ENCODE results near the gene OR14A2. TPM values are rescaled to one million over a fixed set of nuclear protein-coding genes. Genes with fewer than 3 reads are reported as not detected.
A peak's percentile ranks its signal among the peaks of the same experiment; 100 is the strongest.
"Not testable (repeated sequence)": the region's sequence is repeated elsewhere in the genome, so short reads cannot be mapped to it uniquely, and the experiment has no call there.

Gene OR14A2
- total RNA-seq, 1 donor from 2014 or later: not detected

GRCh38 chr1:247721222-247721621, 26.7 kb downstream of the OR14A2 start:
- no peak overlapping the region for H3K4me3 ChIP-seq (ENCODE audit: low read depth, low read length)
- FAIRE-seq (no peak), DNase-seq (ENCODE audit: low read depth) (no peak)
- no peaks in the 10 kb centered on the region for H3K36me3 ChIP-seq (ENCODE audit: control insufficient read depth, insufficient read depth, low read length)
- H3K27me3 ChIP-seq (ENCODE audit: control insufficient read depth, insufficient read depth, low read length): no peaks in the 10 kb centered on the region
- TF ChIP-seq CTCF (IDR thresholded peaks at IDR 0.05; ENCODE audit: insufficient read depth, low read length, severe bottlenecking): no peak

GRCh38 chr1:247716546-247716945, 31.4 kb downstream of the OR14A2 start, which contains the start of gene OR6F1:
TSS of gene OR6F1 (minus strand) at chr1:247716646. CDS start at chr1:247712755, 3,891 bp downstream.
- FAIRE-seq (no peak), DNase-seq (ENCODE audit: low read depth) (no peak)
- no peak within 1 kb of the TSS for H3K4me3 ChIP-seq (ENCODE audit: low read depth, low read length)
- no peaks in the 10 kb centered on the region for H3K27me3 ChIP-seq (ENCODE audit: control insufficient read depth, insufficient read depth, low read length)
- TF ChIP-seq CTCF (IDR thresholded peaks at IDR 0.05; ENCODE audit: insufficient read depth, low read length, severe bottlenecking): no peak
- H3K36me3 ChIP-seq (ENCODE audit: control insufficient read depth, insufficient read depth, low read length): no peaks in the 10 kb centered on the region

DNA sequence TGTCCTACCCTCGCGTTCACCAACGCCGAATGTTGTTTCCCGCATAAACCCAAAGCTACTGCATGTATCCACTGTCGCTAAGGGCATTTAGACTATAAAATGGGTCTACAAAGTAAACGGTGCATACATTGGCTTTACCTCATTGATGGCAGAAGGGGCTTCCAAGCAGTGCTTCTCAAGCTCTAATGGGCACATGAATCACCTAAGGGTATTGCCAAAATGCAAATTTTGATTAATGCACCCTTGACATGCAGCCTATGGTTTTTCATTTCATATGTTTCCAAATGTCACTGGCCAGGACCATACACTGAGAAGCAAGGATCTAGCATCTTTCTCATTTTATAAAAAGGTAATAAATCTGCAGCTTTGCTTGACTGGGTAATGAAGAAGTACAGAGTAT, 34.2 kb downstream of the OR14A2 start:
- FAIRE-seq (no peak), DNase-seq (ENCODE audit: low read depth) (no peak)
- no peak for TF ChIP-seq CTCF (IDR thresholded peaks at IDR 0.05; ENCODE audit: insufficient read depth, low read length, severe bottlenecking)
- Histone ChIP-seq H3K4me3 (ENCODE audit: low read depth, low read length) (no peak overlapping the region), H3K36me3 (ENCODE audit: control insufficient read depth, insufficient read depth, low read length) (no peaks in the 10 kb centered on the region), H3K27me3 (ENCODE audit: control insufficient read depth, insufficient read depth, low read length) (no peaks in the 10 kb centered on the region)

DNA sequence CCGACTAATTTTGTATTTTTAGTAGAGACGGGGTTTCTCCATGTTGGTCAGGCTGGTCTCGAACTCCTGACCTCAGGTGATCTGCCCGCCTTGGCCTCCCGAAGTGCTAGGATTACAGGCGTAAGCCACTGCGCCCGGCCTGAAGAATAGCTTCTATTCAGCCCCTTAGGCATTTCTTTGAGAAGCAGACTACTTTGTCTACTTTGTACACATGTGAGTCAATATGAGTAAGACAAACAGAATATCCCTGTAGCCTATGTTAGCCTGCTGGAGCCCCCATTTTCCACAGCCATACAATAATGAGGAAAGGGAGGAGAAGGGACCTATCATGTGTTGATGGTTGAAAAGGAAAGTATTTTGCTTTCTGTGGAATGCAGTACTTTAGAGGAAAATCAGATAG, 37.3 kb downstream of the OR14A2 start:
- not testable (repeated sequence) for H3K27me3 ChIP-seq (ENCODE audit: control insufficient read depth, insufficient read depth, low read length); H3K36me3 ChIP-seq (ENCODE audit: control insufficient read depth, insufficient read depth, low read length); FAIRE-seq; H3K4me3 ChIP-seq (ENCODE audit: low read depth, low read length); DNase-seq (ENCODE audit: low read depth)

- H3K27me3 ChIP-seq (ENCODE audit: control insufficient read depth, insufficient read depth, low read length): no peaks in the 10 kb centered on the region
- no peak for FAIRE-seq
- no peak for TF ChIP-seq CTCF (IDR thresholded peaks at IDR 0.05; ENCODE audit: insufficient read depth, low read length, severe bottlenecking)
Measured at GRCh38 chr1:247701338-247701737, 46.6 kb downstream of the OR14A2 start.

DNA sequence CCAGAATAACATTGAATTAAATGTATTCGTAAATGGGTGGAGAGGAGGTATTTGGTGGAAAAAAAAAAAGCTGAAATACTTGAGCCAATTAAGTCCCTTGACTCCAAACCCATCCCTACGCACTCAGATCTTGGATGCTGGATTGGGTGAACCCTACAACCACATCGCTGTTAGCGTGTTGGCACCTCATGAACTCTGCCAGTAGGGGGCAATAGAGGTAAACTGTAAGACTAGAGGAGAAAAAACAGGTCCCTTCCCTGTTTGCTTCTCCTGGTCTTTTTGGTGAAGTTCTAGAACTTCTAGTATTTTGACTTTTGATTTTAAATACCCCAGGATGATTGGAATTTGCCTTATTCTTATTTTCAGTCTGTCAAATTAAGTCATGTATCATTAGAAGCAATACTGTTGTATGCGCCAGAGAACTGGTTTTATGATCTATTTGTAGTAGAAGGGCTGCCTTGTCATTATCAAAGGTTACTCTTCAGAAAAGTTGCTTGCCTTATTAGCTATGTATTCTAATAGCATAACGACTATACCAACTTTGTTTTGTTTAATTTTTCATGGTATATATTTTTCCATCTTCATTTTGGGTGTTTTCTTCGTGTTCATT, 66.5 kb downstream of the OR14A2 start:
- DNase-seq (ENCODE audit: low read depth) (peak; percentile 31), FAIRE-seq (no peak)
- TF ChIP-seq CTCF (IDR thresholded peaks at IDR 0.05; ENCODE audit: insufficient read depth, low read length, severe bottlenecking): peak; percentile 50
- Histone ChIP-seq H3K36me3 (ENCODE audit: control insufficient read depth, insufficient read depth, low read length) (no peaks in the 10 kb centered on the region), H3K27me3 (ENCODE audit: control insufficient read depth, insufficient read depth, low read length) (no peaks in the 10 kb centered on the region), H3K4me3 (ENCODE audit: low read depth, low read length) (no peak overlapping the region)

More at GRCh38 chr1:247701338-247701737, 46.6 kb downstream of the OR14A2 start:
- no peak for DNase-seq (ENCODE audit: low read depth)
- no peaks in the 10 kb centered on the region for H3K36me3 ChIP-seq (ENCODE audit: control insufficient read depth, insufficient read depth, low read length)
- no peak overlapping the region for H3K4me3 ChIP-seq (ENCODE audit: low read depth, low read length)

Measured in bronchial epithelial cell (primary cell).